PFSK-1 (cell line): ENCODE data around the gene HRH1.

Experiments
- POLR2AphosphoS5 ChIP-seq: IDR thresholded peaks from 2 replicates; pipeline ENCODE4 v1.6.1; 2012; ENCODE audit warnings: low read depth, mild to moderate bottlenecking, control low read depth, low read length, moderate library complexity
- REST ChIP-seq, 2 experiments: IDR thresholded peaks; 2 replicates each; pipeline versions ENCODE4 v1.6.1 to v1.8.0; 2011 to 2012; ENCODE audit warnings: low read depth in 2 of 2, low read length in 2 of 2, control low read depth in 1 of 2, inconsistent platforms in 1 of 2, mild to moderate bottlenecking in 1 of 2, moderate library complexity in 1 of 2; ENCODE audit not compliant: insufficient read depth in 1 of 2
- TAF1 ChIP-seq: IDR thresholded peaks from 2 replicates; pipeline ENCODE4 v1.6.1; 2012; ENCODE audit warnings: low read length, control low read depth, borderline replicate concordance; ENCODE audit not compliant: insufficient read depth

DNA sequence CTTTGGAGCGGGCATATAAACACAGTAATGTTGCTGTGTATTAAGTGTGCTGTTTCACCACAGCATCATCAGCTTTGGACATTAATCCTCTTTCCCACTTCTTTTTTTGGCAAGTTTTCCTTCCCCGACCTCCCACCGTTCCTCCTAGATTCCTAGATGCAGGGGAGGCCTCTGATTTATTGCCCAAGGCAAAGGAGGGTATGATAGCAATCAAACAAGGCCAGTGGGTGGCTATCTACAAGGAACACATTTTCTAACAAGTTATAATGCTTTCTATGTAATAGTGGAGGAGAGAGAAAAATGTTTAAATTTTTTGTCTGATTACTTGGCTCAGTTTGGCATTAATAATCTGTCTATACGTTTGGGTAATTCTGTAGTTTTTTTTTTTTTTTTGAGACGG is 156.0 kb downstream of the HRH1 start:
- no peak for TF ChIP-seq TAF1
- no peak for TF ChIP-seq REST (IDR thresholded peaks at IDR 0.05; ENCODE audit: insufficient read depth in 1 of 2, low read depth in 2 of 2, low read length in 2 of 2)
- TF ChIP-seq POLR2AphosphoS5, result no peak
